ENCODE data around the gene COL28A1.
"Not testable (repeated sequence)": the region's sequence is repeated elsewhere in the genome, so short reads cannot be mapped to it uniquely, and the experiment has no call there.

COL28A1 gene

DNA sequence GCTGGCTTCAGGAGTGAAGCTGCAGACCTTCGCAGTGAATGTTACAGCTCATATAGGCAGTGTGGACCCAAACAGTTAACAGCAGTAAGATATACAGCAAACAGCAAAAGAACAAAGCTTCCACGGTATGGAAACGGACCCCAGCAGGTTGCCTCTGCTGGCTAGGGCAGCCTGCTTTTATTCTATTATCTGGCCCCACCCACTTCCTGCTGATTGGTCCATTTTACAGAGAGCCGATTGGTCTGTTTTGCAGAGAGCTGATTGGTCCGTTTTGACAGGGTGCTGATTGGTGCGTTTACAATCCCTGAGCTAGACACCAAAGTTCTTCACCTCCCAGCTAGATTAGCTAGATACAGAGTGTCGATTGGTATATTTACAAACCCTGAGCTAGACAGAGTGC lies 58.0 kb downstream of the COL28A1 start:
- not testable (repeated sequence) for H3K9me3 Mint-ChIP-seq, H3K27me3 Mint-ChIP-seq, ATAC-seq, H3K4me3 Mint-ChIP-seq, H3K27ac Mint-ChIP-seq, H3K4me1 Mint-ChIP-seq, DNase-seq

DNA sequence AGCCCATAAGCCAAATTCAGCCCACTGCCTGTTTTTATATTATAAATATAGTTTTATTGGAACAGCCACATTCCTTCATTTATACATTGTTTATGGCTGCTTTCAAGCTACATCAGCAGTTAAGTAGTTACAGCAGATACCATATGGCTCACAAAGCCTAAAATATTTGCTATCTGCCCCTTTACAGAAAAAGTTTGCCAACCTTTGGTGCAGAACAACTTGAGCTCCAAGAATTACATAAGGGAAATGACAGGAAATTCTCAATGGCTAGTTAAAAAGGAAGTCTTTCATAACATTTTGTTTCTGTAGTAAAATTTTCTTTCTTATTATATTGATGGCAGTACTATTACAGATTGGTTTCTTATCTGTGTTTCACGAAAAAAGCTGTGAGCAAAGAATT lies 59.3 kb downstream of the COL28A1 start:
- no peaks in the 10 kb centered on the region for H3K9me3 Mint-ChIP-seq
- no peak overlapping the region for H3K4me3 Mint-ChIP-seq
- ATAC-seq: no peak
- no peak for DNase-seq
- no peaks in the 10 kb centered on the region for H3K27me3 Mint-ChIP-seq
- no peak overlapping the region for H3K27ac Mint-ChIP-seq
- H3K4me1 Mint-ChIP-seq: no peaks in the 10 kb centered on the region

DNA sequence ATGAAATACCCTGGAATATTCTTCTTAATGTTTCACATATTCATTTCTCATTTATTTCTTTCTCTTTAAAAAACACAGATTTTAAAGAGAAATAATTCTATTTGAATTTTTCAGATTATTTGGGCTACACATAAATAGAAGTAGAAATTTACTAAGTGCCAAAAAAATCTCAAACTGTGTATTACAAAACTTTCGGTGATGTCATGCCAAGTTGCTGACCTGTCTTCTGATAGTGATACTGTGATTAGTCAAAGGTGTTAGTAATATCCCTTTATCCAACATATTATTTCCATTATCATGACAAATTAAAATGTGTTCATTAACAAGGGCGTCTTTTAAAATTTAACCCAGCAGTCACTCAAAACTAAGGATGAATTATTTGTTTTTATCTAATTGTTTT lies 60.1 kb downstream of the COL28A1 start:
- Mint-ChIP-seq H3K4me1 (no peaks in the 10 kb centered on the region), H3K27ac (no peak overlapping the region), H3K9me3 (no peaks in the 10 kb centered on the region), H3K4me3 (no peak overlapping the region), H3K27me3 (no peaks in the 10 kb centered on the region)
- no peak for DNase-seq
- ATAC-seq: no peak

DNA sequence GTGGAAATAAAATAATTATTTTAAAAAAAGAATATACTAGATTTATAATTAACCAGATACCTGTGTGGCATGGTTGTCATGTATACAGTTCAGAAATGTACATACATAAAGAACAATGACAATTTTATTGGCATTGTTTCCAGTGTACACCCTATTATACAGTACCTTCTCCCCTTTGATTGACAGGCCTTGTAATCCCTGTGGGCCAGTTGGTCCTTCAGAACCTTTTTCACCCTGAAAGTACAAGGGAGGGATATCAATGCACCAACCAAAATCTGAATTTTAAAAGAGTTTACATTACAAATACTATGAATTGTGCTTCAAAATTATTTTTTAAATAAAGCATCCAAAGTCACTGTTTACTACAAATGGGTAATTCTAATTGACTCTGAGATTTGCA lies 61.2 kb downstream of the COL28A1 start:
- ATAC-seq (no peak), DNase-seq (no peak)
- no peaks in the 10 kb centered on the region for H3K9me3 Mint-ChIP-seq
- no peak overlapping the region for H3K27ac Mint-ChIP-seq
- H3K4me1 Mint-ChIP-seq: no peaks in the 10 kb centered on the region
- no peaks in the 10 kb centered on the region for H3K27me3 Mint-ChIP-seq
- H3K4me3 Mint-ChIP-seq: no peak overlapping the region

DNA sequence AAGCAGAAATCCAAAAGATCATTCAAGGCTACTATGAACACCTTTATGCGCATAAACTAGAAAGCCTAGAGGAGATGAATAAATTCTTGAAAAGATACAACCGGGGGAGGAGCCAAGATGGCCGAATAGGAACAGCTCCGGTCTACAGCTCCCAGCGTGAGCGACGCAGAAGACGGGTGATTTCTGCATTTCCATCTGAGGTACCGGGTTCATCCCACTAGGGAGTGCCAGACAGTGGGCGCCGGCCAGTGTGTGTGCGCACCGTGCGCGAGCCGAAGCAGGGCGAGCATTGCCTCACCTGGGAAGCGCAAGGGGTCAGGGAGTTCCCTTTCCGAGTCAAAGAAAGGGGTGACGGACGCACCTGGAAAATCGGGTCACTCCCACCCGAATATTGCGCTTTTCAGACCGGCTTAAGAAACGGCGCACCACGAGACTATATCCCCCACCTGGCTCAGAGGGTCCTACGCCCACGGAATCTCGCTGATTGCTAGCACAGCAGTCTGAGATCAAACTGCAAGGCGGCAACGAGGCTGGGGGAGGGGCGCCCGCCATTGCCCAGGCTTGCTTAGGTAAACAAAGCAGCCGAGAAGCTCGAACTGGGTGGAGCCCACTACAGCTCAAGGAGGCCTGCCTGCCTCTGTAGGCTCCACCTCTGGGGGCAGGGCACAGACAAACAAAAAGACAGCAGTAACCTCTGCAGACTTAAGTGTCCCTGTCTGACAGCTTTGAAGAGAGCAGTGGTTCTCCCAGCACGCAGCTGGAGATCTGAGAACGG lies 70.5 kb downstream of the COL28A1 start:
- not testable (repeated sequence) for H3K4me1 Mint-ChIP-seq, H3K27ac Mint-ChIP-seq, H3K27me3 Mint-ChIP-seq, DNase-seq, ATAC-seq, H3K4me3 Mint-ChIP-seq
- H3K9me3 Mint-ChIP-seq: peaks cover 6 to 18% of the 10 kb centered on the region in 2 donors

DNA sequence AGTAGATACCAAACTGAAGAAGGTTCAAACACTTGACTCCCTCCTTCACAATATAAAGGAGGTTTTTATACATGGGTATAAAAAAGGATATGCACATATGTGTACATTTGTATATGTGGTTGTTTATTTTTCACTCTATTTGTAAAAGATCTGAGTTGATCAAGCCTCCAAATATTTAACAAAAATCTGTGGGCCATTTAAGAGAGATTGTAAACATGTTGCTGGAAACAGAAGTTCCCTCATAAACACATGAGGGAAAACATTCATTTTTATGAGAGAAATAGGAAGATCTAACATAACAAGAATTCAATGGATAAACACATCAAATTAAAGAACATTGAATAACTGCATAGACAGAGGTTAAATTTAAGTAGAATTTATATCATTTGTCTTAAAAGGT lies 81.7 kb downstream of the COL28A1 start:
- H3K9me3 Mint-ChIP-seq: peaks cover 12 to 15% of the 10 kb centered on the region in 2 donors
- H3K4me3 Mint-ChIP-seq: no peak overlapping the region
- H3K4me1 Mint-ChIP-seq: no peaks in the 10 kb centered on the region
- no peaks in the 10 kb centered on the region for H3K27me3 Mint-ChIP-seq
- no peak for DNase-seq
- no peak for ATAC-seq
- H3K27ac Mint-ChIP-seq: no peak overlapping the region

DNA sequence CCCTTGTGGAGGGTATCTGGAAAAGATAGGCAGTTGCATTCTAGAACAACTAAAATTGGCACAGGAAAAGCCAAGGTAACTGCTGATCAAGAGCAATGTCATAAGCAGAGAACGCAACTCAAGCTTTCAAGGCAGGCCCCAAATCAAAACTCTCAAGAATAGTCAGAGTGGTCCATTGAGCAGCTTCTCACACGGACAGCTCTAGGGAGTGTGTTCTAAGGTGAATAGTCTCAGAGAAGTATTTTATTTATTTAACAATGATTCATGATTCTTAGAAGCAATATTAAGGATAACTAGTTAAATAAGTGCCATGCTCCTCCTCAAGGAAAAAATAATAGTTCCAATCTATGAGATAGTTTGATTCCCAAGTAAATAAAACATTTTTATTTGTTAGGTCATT lies 83.0 kb downstream of the COL28A1 start:
- Mint-ChIP-seq H3K9me3 (peaks cover 18 to 24% of the 10 kb centered on the region in 2 donors), H3K4me1 (no peaks in the 10 kb centered on the region), H3K4me3 (no peak overlapping the region), H3K27me3 (no peaks in the 10 kb centered on the region), H3K27ac (no peak overlapping the region)
- DNase-seq: no peak
- ATAC-seq: no peak

DNA sequence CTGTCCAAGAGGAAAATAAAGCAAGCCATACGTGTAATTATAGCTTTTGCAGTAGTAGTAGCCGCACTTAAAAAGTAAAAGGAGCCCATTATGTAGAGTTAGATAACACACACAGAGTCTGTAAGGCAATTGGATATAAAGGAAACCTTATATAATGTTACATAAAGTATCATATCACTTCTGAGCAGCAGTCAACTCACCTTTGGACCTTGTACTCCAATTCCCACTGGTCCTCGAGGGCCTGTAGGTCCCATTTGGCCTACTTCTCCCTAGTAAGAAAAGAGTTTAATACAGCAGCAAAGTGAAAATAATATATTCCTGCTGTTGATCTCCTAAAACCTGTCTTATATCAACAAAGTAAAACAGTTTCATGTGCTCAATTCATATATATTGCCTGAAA lies 83.6 kb downstream of the COL28A1 start:
- Mint-ChIP-seq H3K9me3 (peaks cover 21 to 28% of the 10 kb centered on the region in 2 donors), H3K27me3 (no peaks in the 10 kb centered on the region), H3K27ac (no peak overlapping the region), H3K4me3 (no peak overlapping the region), H3K4me1 (no peaks in the 10 kb centered on the region)
- no peak for DNase-seq
- ATAC-seq: no peak

DNA sequence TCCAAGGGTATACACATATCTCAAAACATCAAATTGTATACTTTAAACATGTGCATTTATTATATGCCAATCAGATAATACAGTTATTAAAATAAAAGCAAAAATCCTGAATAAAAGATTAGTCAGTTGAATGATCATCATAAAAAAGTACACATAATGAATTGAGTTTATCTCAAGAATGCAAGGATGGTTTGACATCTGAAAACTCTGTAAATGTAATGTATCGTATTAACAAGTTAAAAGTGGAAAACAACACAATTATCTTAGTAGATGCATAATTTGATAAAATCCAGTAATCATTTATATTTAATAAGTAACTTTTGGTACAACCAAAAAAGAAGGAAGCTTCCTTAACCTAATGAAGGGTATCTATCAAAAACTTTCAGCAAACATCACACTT lies 86.6 kb downstream of the COL28A1 start:
- H3K4me3 Mint-ChIP-seq: no peak overlapping the region
- no peak overlapping the region for H3K27ac Mint-ChIP-seq
- peaks cover 26 to 32% of the 10 kb centered on the region in 2 donors for H3K9me3 Mint-ChIP-seq
- ATAC-seq (no peak), DNase-seq (no peak)
- no peaks in the 10 kb centered on the region for H3K27me3 Mint-ChIP-seq
- no peaks in the 10 kb centered on the region for H3K4me1 Mint-ChIP-seq

DNA sequence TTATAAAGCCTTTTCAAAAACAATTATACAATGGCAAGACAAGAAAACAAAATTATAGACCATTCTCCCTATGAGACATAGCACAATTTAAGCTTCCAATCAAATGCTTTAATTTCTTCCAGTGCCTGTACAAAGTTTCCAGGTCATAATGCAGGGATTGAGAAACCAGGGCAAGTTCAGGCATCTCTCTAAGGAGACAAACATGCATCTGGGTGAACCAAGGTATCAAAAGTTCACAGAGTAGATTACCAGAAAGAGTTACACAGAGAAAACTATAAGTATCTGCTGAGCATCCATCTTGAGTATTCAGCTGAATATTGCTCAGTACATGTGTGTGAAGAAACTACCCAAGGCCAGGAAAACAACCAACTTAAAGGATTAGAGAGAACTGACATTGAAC lies 89.1 kb downstream of the COL28A1 start:
- Mint-ChIP-seq H3K9me3 (peaks cover 26 to 39% of the 10 kb centered on the region in 2 donors), H3K4me3 (no peak overlapping the region), H3K4me1 (peaks cover 6% of the 10 kb centered on the region), H3K27ac (no peak overlapping the region), H3K27me3 (no peaks in the 10 kb centered on the region)
- DNase-seq: no peak
- no peak for ATAC-seq

DNA sequence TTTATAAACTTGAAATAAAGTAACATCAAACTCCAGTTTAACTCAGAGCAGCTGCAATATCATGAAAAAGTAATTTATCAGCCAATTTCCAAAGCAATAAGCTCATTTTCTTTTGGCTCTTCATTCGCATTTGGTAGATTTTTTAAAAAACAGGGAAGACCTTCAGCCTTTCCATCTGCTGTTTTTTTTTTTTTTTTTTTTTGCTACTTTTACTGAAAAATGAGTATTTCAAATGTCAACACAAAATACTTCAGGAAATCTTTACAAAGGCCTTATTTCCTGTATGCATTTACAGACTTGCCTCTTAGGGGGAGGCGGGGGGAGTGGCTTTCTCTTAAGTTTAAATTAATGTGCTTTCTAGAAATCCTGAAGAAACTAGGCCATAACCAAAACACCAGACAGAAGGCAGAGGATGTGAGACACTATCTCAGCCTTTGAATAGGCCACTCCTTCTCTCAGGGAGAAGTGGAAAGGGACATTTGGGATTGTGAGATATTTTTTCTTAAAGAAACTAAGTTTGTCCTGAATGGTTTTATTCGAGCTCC lies 91.8 kb downstream of the COL28A1 start:
- Mint-ChIP-seq H3K4me1 (peaks cover 6% of the 10 kb centered on the region), H3K4me3 (no peak overlapping the region), H3K9me3 (peaks cover 19 to 32% of the 10 kb centered on the region in 2 donors), H3K27me3 (no peaks in the 10 kb centered on the region), H3K27ac (peak overlapping the region in 1 of 2 donors; percentile 76)
- DNase-seq (no peak), ATAC-seq (no peak)

DNA sequence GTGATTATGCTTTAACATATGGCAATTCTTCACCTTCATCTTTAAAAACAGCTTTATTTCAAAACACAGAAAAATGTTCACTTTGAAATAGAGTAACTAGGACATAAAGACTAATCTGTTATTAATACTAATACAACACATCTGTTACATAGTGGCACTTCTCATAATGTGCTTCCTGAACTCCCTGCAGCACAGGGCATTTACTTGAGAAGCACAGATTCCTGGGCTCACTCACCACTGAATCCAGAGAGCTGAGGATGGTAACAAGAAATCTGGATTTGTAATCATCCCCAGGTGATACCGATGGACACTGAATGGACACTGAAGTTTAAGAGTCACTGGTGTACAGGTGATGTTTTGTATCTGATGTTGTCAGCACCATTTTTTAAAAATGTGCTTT lies 96.1 kb downstream of the COL28A1 start:
- ATAC-seq (no peak), DNase-seq (no peak)
- Mint-ChIP-seq H3K4me3 (no peak overlapping the region), H3K27ac (no peak overlapping the region), H3K9me3 (peaks cover 0 to 7% of the 10 kb centered on the region in 2 donors), H3K4me1 (peaks cover 6% of the 10 kb centered on the region), H3K27me3 (no peaks in the 10 kb centered on the region)

DNA sequence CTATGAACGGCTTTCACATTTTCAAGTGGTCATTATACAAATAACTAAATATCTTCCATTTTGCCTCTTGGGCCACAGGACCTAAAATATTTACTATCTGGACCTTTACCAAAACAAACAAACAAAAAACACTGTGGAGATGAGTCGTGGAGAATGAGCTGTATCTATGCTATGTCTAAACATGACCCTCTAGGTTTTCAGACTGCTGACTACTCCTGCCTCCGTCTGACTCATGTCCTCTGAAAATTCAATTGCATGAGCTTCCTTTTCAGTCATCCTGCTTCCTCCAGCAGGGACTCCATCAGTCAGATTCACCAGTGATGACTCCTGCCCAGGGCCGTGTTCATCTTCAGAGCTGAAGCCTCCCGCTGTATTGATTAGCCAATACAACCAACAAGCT lies 96.8 kb downstream of the COL28A1 start:
- ATAC-seq: no peak
- no peaks in the 10 kb centered on the region for H3K27me3 Mint-ChIP-seq

DNA sequence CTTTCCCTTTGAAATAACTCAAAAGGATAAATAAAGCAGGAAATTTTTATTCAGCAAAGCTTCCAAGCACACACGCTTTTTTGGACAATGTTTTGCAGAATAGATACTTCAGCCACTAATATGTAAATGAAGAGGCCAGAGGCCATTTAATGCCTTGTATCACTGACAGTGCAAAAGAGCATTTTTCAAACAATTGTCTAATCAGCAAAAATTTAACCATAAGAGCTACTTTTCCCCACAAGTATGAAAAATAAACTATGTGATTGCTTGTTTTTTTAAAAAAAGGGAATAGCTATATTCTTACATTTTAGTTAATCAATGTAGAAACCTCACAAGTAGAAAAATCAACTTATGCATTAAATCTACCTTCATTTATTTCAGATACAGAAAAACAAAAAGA lies 99.7 kb downstream of the COL28A1 start:
- DNase-seq: no peak
- no peak overlapping the region for H3K4me3 Mint-ChIP-seq
- no peaks in the 10 kb centered on the region for H3K4me1 Mint-ChIP-seq
- H3K27ac Mint-ChIP-seq: no peak overlapping the region
- ATAC-seq: no peak
- no peaks in the 10 kb centered on the region for H3K27me3 Mint-ChIP-seq
- H3K9me3 Mint-ChIP-seq: no peaks in the 10 kb centered on the region

More for the DNA sequence above, 96.8 kb downstream of the COL28A1 start:
- Mint-ChIP-seq H3K4me3 (no peak overlapping the region), H3K9me3 (peaks cover 0 to 7% of the 10 kb centered on the region in 2 donors), H3K27ac (no peak overlapping the region), H3K4me1 (peaks cover 5% of the 10 kb centered on the region)
- no peak for DNase-seq

DNA sequence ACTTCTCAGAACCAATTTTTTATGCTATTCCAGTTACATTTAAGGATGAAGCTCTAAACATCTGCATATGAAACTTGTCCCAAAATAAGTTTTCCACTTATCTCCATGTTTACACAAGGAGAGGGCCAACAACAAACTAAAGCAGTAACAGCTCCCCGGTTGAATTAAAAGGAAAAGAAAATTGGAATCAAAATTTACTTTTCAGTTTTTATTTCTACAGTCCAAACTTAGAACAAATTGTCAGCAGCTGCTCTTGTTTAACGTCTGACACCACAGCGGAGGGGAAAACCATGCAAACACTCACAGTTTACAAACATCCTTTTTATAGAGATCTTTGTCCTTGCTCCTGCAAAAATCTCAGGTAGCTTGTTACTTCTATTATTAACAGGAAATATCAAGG lies 101.3 kb downstream of the COL28A1 start:
- no peaks in the 10 kb centered on the region for H3K9me3 Mint-ChIP-seq
- H3K4me1 Mint-ChIP-seq: no peaks in the 10 kb centered on the region
- no peak overlapping the region for H3K4me3 Mint-ChIP-seq
- ATAC-seq (no peak), DNase-seq (no peak)
- H3K27me3 Mint-ChIP-seq: no peaks in the 10 kb centered on the region
- H3K27ac Mint-ChIP-seq: no peak overlapping the region

DNA sequence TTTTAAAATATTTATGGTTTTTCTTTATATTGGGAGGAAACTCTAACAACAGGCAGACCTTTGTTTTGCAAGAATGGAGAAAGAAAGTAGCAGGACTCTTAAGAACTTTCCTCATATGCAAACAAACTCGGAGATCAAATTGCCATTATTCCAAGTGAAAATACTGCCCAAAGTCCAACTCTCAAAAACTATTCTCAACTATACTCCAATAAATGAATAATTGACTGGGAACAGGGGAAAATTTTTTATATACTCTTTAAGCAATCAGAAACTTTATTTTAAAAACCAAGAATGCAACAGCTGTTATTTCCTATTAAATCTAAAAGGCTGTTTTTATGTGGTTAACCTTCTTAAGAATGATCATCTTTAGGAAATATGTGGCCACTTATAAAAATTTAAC lies 101.9 kb downstream of the COL28A1 start:
- H3K4me1 Mint-ChIP-seq: no peaks in the 10 kb centered on the region
- ATAC-seq (no peak), DNase-seq (no peak)
- H3K27ac Mint-ChIP-seq: no peak overlapping the region
- no peak overlapping the region for H3K4me3 Mint-ChIP-seq
- no peaks in the 10 kb centered on the region for H3K27me3 Mint-ChIP-seq
- no peaks in the 10 kb centered on the region for H3K9me3 Mint-ChIP-seq

DNA sequence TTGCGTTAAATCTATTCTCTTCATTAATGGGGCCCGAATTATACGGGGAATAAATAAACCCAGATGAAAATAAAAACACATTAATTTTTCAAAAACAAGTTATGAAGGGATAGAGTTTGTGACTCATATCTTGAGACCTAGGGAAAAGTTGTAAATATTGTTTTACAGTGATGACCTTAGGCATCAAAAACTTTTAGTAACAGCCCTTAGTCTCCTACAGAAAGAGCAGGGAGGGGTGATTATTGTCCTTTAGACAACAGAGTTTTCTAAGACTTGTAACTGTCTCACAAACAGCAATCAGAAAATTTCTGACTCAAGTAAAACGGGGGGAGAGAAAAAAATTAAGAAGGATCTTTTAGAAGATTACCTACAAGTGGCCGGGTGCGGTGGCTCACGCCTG lies 102.7 kb downstream of the COL28A1 start:
- Mint-ChIP-seq H3K4me3 (no peak overlapping the region), H3K4me1 (no peaks in the 10 kb centered on the region), H3K9me3 (no peaks in the 10 kb centered on the region), H3K27me3 (no peaks in the 10 kb centered on the region), H3K27ac (no peak overlapping the region)
- no peak for ATAC-seq
- no peak for DNase-seq
